Stimulated activated CD4-positive, alpha-beta T cell treated with anti-CD3 and anti-CD28 coated beads, Interleukin-1b, Interleukin-23, amount 100 ng/mL, for 4 hours (primary cell): ENCODE measurements around the gene FAM20C.

Experiments used
- DNase-seq, 2 donors: peaks; one replicate each; pipeline ENCODE4 v3.0.0-alpha.2; 2020; ENCODE audit warnings: low read depth in 2 of 2

The FAM20C gene

DNA sequence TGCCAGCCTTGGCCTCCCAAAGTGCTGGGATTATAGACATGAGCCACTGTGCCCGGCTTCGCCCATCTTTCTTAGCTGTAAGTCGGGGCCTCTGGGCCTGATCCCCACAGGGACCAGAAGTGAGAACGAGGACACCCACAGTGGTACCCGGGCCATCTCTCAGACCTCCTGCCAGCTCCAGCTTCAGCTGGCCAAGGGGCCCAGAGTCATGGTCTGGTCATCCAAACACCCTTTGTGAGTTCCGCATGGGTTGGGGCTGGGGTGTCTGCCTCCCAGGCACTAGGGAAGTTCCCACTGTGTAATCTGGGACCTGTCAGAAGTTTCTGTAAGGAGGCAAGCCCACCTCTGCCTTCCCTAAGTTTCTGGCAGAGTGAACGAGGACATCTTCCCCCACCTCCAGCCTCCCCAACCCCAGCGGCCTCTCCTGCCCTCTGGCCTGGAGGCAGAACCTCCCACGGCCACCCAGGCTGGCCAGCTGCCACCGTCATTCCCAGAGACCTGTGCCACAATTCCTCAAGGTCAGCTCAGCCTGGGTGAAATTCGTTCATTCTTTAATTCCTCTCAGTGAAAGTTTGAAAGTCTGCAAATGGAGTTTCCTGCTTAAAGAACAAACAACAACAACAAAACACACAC, 78.1 kb downstream of the FAM20C start:
- no peak for DNase-seq

DNA sequence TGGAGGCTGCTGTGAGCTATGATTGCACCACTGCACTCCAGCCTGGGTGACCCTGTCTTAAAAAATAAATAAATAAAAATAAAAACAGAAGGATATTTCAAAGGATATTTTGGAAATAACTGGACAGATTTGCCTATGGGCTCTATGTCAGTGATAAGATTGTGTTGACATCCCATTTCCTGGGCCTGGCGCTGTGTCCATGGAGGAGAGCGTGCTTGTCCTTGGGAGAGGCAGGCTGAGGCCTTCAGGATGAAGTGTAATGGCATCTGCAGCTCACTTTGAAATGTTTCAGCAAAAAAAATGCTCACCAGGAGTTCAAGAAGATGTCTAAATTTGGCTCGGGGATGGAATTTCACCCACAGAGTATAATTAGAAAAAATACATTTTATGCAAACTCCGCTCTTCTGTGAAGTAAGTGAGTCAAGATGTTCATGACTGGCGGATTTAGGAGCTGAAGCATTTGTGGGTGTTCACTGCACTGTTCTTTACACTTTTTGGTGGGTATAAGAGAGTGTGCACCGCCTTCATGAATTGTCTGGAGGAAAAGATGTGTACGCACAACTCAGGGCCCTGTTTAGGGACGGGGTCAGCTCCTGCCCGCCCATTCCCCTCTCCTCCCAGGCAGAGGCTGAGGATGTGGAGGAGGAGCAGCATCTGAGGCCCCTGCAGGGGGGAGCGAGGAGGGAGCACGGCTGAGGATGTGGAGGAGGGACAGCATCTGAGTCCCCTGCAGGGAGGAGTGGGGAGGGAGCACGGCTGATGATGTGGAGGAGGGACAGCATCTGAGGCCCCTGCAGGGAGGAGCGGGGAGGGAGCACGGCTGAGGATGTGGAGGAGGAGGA, 79.1 kb downstream of the FAM20C start:
- no peak for DNase-seq

DNA sequence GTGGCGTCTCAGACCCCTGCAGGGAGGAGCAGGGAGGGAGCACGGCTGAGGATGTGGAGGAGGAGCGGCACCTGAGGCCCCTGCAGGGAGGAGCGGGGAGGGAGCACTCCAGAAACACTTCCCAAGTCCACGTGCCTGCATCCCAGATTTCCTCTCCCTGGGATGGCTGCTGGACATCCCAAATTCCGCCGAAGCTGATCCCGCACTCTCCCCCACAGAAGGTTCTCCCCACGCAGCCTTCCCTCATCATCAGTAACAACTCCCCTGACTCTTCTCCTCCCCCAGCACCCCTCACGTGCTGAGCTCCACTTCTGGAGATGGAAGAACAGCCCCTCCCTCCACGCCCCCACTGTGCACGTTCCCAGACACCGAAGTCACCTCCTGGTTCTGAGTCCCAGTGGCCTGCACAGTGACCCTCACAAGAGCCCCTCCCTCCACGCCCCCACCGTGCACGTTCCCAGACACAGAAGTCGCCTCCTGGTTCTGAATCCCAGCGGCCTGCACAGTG, 79.8 kb downstream of the FAM20C start:
- no peak for DNase-seq

DNA sequence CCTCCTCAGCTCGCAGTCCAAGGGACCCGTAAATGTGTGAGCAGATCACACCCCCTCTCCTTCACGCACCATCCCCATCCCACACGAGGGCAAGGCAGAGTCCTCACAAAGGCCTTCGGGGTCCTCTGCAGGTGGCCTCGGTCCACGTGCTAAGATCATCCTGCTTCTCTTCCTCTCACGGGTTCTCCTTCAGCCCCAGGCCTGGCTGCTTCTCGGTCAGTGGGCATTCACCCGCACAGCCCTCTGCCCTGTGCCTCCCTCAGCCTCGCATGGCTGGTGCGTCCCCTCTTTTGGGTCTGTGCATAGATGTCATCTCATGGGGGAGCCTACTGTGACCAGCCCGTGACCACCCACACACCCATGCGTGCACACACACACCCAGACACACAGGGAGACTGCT, 80.3 kb downstream of the FAM20C start:
- DNase-seq = no peak

DNA sequence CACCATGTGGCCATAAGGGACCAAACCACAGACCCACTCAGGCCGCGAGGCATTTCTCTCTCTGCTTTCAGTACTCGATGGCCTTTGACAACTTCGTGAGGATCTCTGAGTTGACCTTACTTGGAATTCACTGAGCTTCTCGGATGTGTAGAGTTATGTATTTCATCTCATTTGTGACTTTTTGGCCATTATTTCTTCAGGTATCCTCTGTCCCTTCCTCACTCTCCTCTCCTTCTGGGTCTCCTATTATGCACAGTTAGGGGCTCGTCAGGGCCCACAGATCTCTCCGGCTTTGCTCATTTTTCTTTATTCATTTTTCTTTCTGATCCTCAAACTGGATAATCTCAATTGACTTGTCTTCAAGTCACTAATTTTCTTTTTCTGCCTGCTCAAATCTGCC, 81.0 kb downstream of the FAM20C start:
- no peak for DNase-seq

DNA sequence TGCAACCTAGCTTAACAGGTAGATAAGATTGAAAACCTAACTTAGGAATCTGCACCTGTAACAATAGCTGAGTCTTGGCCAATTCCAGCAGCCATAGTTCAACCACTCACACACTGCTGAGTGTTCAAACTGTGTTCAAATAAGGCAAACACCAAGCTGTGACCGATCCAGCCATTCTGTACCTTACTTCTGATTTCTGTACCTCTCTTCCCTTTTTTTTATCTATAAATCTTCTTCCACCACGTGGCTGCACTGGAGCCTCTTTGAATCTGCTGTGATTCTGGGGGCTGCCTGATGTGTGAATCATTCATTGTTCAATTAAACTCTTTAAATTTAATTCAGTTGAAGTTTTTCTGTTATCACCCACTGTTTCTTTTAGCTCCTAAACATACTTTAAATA, 81.9 kb downstream of the FAM20C start:
- DNase-seq = no peak

DNA sequence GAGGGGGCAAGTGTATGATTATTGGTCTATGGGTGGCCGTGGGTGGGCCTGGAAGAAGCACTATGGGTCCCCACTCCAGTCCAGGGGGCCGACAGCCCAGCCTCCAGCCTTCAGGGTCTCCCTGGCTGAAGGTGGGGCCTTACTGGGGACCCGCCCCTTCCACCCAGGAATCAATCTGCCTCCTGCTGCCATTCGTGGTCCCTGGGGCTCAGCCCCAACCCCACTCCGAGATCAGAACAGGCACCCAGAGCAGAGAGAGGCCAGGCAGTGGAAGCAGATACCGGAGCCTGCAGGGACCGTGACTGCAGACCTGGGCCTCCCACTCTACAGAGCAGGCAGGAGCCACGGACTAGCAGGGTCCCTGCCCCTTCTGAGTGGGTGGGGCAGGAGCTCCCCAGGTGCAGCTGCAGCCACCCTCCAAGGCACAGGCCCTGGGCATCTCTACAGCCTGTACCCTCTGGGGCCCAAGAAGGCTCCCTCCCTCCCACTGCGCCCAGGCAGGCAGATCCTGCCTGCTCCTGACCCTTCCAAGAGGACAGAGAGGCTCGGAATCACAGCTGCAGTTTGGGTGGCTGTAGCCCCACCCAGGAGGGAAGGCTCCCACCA, 84.0 kb downstream of the FAM20C start:
- no peak for DNase-seq

DNA sequence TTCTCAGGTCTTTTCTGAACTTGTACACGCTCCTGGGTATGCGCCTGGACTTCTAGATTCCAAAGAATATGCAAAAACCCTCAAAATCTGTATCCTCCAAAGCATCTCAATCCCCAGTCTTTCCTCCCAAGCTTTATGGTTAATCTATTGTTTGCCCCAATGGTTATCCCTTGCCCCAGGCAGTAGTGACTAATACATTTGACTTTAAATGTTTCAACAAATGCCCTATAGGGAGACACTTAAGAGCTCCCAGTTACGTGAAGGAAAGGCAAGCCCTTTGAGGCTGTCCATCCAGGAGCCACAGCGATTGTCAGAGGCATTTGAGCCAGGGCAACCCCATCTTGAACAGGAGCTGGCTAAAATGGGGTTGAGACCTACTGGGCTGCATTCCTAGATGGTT, 84.9 kb downstream of the FAM20C start:
- DNase-seq = no peak

DNA sequence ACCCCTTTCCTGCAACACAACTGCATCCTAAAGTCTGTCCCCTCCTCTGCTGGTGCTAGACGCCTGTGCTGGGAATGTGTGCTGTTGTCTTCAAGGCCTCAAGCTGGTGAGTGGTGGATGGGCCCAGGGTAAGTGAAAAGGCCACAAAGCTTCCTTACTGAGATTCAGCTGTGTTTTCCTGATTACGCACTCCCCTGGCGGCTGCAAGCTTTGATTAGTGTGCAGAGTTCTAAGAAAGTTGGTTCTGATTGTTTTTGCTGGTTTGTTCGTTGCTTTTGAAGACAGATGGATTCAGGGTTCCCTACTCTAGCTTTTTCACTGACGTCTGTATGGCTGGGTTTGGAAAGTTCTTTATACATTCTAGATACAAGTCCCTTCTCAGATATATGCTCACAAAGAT, 85.7 kb downstream of the FAM20C start:
- DNase-seq = no peak

DNA sequence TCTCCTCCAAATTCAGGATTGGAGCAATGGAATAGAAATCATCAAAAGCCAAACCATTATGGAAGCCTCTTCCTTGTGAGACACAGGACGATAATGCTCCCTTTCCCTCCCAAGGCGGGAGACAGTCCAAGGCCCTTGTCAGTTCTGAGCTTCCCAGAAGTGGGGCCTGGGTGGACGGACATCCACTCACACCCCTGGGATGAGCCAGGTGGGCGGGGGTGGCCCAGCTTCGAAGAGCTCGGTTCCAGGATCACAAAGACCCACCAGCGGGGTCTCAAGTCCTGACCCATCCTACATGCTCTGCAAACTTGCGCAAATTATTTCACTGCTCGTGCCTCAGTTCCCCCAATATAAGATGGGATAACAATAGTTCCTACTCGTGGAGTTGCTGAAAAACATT, 87.5 kb downstream of the FAM20C start:
- DNase-seq = no peak

DNA sequence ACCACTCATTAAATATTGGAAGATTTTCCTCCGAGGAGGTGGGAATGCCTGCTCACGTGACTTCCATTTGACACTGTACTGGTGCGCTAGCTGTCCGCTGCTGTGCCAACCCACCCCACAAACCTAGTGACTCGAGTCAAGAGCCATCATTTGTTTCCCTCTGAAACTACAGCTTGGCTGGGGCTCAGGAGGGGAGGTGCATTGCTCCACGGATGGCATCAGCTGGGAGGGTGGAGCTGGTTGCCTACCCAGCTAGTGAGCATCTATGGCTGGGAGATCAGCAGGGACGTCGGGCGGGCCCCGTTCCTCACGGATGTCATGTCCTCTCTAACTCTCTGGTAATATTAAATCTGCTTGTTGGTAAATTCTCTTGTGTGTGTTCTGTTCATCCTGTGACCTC, 88.1 kb downstream of the FAM20C start:
- no peak for DNase-seq

DNA sequence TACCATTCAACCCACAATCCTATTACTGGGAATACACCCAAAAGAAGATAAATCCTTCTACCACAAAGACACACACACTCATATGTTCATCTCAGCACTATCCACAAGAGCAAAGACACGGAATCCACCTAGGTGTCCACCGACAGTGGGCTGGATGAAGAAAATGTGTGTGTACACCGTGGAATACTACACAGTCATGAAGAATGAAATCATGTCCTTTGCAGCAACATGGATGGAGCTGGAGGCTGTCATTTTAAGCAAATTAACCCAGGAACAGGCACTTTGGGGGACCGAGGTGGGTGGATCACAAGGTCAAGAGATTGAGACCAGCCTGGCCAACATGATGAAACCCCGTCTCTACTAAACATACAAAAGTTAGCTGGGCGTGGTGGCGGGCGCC, 89.3 kb downstream of the FAM20C start:
- no peak for DNase-seq

DNA sequence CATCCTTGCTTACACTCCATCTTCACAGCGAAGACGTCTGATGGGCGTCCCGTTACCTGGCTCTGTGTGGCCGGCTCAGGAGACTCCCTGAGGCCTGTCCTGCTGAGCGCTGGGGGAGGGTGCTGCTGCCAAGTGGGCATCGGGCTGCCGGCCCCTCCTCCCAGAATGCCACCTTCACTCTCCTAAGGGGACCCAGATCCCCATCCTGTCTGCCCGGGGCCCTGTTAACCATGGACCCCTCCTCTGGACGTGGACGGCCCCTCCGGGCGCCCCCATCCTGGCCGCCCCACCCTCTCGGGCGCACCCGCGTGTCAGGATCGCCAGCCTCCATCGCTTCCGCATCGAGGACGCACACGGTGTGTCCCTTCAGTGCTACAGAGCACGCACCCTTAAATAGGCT, 90.2 kb downstream of the FAM20C start:
- DNase-seq = no peak

DNA sequence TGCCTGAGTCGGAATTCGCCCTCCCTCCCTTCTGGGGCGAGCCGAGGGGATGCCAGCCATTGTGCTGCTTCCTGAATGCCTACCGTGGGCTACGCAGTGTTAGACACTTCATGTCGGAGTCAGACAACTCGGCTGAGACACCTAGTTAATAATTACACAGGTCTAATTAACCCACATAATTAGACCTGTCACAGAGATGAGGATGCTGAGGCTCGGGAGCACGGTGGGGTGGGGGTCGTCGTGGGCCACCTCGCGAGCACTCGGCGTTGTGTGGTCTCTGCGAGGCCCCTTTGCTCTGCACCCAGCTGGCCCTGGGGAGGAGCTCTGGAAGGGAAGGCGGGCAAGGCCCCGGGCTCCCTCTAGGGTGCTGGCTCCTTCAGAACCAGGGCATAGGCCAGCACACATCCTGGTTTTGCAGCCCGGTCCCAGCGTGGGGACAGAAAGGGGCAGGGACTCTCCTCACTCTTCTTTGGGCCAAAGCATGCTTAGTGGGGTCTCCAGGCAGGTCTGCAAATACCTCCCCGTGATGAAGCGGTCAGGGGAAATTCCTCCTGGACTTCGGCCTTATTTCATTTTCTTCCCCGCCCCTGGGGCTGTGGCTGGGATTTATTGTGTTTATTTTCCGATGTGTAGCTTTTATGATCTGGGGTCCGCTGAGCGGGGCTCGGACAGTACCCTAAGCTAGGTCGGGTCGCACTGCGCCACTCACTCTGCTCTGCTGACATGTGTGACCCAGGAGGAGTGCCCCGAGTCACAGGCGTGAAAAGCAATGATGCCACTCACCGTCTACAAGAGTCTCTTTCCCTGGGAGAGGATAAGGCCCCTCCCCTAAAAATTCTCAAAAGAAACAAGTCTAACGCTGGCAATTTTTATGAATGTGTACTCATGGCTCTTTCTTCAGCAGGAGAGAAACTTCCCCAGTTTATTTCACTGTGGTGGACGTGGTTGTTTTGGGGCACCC, 92.7 kb downstream of the FAM20C start:
- DNase-seq = no peak

DNA sequence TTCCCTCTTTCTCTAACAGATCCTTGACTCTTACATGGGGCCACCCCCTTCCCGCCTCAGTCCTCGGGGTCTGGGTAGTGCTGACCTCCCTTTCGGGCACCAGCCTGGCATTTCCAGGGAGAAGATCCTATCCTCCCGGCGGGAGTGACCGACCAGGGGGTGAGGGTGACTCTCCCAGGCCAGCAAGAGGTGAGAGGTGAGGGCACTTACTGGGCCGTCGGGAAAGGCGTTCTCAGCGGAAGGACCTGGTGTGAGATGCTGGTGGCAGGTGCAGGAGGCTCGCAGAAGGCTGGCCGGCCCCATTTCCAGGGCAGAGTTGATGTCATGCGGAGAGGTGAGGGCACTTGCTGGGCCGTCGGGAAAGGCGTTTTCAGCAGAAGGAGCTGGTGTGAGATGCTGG, 93.4 kb downstream of the FAM20C start:
- DNase-seq = no peak

DNA sequence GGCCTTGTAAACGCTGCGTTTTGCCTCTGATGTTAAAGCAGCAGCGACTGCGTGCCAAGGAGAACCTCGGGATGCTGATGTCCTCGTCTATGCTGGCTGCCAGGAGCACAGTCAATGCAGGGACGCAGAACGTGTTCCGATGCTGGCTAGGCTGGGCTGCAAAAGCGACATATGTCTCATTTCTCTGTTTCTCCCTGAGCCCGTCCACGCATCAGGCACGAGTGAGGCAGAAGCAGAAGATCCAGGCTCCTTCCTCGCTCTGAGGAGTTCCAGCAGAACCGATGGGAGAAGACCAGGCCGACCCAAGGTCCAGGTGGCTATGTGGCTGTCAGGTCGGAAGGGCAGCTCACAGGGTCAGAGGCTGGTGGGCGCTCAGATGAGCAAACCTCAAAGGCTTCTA, 93.9 kb downstream of the FAM20C start:
- no peak for DNase-seq

DNA sequence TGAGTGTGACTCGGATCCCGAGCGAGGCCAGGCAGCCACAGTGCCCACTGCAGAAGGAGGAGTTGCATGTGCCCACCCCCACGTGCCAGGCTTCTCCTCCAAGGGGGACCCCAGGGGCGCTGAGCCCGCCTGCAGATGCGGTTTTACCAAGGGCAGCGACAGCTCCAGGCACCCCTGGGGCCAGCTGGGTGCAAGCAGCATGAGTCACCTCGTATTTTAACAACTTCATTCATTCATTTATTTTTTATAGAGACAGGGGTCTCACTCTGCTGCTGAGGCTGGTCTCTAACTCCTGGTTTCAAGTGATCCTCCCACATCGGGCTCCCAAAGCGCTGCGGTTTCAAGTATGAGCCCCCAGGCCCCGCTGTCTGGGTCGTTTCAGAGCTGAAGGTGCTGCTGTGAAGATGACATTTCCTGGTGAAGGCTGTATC, 96.3 kb downstream of the FAM20C start:
- DNase-seq = no peak

DNA sequence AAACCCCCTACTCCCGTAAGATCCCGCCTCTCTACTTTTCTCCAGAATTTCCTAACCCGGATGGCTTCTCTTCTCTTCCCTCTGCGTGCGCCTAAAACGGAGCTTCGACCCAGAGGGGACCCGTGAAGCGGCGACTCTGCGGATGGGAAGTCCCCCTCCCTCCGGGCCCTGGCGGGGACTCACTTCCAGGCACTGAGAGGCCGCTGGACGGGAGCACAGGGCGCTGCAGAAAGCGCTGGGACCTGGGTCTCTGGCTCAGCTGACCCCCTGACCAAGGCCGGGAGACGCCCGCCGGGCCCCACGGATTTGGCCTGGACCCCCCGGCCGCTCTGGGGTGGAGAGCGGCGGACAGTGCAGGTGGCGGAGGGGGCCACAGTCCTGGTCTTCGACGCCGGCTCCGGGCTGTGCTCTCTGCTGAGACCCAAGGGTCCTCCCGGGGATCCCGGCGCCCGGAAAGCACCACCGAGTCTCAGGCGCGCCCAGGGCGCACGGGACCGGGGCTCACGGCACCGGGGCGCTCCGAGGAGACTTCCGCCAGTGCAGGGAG, 96.9 kb downstream of the FAM20C start:
- DNase-seq = no peak

DNA sequence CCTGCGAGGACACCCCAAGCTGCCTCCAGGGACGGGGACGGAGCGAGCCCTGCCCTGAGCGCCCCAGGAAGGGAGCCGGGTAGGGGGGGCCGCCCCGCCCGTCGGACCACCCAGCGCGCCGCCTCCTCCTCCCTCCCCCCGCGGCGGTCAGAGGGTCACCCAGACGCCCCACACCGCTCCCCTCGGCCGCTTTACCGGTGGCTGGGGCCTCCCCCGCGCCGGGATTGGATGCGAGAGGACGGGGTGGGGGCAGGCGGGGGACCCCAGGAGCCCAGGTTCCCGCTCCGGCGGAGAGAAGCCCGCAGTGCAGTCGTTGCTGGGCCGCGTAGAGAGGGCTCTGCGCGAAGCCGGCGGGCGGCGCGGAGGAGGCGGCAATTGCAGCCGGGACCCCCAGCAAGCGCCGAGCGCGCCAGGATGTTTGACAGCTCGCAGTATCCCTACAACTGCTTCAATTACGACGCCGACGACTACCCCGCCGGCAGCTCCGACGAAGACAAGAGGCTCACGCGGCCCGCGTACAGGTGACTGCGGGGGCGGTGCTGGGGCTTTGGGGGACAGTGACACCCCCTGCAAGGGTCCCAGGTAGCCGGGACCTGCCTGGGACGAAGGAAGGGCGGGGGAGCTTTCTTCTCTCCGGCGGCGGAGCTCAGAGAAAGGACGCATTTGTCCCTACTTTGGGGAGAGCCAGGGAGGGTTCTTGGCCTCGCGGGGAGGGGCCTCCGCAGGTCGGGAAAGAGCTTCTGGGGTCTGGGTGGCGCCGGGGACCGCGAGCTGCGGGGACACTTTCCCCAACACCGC, 97.6 kb downstream of the FAM20C start, which contains the start of gene FOXL3:
Gene FOXL3 (plus strand): TSS at position 415 of the 798 bp plus-strand sequence. CDS start 0 bp downstream, at position 415.
- no peak for DNase-seq

DNA sequence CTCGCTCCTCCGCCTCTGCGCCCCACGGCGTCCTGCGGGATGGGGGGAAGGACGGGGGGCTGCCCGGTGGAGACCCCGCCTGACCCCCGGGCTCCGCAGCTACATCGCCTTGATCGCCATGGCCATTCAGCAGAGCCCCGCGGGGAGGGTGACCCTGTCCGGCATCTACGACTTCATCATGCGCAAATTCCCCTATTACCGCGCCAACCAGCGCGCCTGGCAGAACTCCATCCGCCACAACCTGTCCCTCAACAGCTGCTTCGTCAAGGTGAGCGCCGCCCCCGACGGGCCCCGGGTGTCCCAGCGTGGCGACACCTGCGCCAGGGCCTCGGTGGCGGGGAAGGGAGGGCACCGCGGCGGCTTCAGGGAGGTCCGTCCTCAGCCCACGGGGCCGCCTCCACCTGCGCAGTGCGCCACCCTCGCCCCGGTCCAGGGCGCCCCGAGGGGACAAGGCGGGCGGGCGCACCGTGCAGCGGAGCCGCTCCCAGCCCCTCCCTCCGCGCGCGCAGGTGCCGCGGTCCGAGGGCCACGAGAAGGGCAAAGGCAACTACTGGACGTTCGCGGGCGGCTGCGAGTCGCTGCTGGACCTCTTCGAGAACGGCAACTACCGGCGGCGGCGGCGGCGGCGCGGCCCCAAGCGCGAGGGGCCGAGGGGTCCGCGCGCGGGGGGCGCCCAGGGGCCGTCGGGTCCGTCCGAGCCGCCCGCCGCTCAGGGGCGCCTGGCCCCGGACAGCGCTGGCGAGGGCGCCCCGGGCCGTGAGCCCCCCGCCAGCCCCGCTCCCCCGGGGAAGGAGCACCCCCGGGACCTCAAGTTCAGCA, 98.4 kb downstream of the FAM20C start:
- no peak for DNase-seq
